ENCODE results near the gene UGT1A1. TPM values are rescaled to one million over a fixed set of nuclear protein-coding genes. Genes with fewer than 3 reads are reported as not detected.

The UGT1A1 gene
- total and polyA plus RNA-seq, 2 donors (not counting 3 experiments of a cell fraction or from before 2014, with no cell fraction given) = not detected

DNA sequence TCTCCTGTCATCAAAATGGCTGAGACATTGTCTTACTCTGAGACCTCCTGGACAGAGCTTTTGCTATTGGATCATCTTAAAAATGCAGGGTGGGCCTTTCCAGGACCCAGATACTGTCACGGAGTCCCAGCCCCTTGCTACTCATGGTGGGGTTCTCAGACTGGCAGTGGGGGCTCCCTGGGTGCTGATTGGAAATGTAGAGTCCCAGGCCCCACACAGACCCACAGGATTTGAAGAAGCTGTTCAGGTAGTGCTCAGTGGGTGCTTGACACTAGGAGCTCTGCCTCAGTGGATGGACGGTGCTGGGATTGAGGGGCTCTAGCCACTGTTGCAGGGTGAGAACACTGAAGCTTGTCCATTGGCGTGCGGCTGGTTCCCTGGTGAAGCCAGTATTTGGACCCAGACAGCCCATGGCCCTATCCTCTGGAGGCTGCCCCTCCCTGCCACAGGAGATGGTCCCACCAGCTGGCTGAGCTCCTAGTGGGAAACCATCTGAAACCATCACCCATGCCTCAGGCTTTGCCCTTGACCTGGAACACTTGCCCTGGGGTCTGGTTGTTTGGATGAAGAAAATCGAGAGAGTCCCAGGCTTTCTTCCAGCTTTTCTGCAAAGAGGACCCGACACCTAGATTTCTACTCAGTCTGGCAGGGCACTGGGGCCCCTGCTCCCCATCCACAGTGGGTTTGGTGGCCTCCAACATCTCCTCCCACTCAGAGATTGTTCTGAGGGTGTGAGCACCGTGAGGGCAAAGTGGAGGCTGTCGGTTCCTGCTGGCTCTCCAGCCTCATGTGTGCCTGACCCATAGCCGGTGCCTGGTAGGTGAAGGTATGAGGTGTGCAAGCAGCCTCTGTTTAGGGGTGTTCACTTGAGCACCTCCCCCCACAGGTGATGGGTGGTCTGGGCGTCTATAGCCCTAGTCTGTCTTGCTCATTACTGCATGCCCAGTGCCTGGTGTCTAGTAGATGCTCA lies 48.2 kb downstream of the UGT1A1 start:
- no peak overlapping the region for H3K4me3 ChIP-seq (replicated peaks in 1 of 3; ENCODE audit: insufficient read depth in 1 of 3, low read depth in 1 of 3, low read length in 3 of 3)
- no peaks in the 10 kb centered on the region for H3K4me1 ChIP-seq (ENCODE audit: control insufficient read depth, extremely low read depth, insufficient read depth, low read length)
- ChIA-PET CTCF (interaction anchor here (1.8 kb wide), 1 partner anchor 359 kb away, joined by 7 read pairs; no protein-coding TSS in a partner anchor), POLR2A (no interaction called here)
- no TSS peak for BruUV-seq (replicated peaks)
- DNase-seq (ENCODE audit: low read depth, low spot score) = no peak
- no peaks in the 10 kb centered on the region for H3K36me3 ChIP-seq (ENCODE audit: control insufficient read depth in 2 of 2, extremely low read depth in 1 of 2, insufficient read depth in 2 of 2, low read length in 2 of 2)
- peaks cover 0 to 1% of the 10 kb centered on the region in 2 experiments for H3K27me3 ChIP-seq (ENCODE audit: control insufficient read depth in 2 of 2, insufficient read depth in 2 of 2, low read length in 2 of 2)
- H4K20me1 ChIP-seq (replicated peaks; ENCODE audit: control insufficient read depth, extremely low read depth, insufficient read depth, low read length) = no peaks in the 10 kb centered on the region
- H3K4me2 ChIP-seq (ENCODE audit: insufficient read depth, low read length) = no peak overlapping the region
- no peak overlapping the region for H2AFZ ChIP-seq (ENCODE audit: low read depth, low read length)
- H3K27ac ChIP-seq (ENCODE audit: insufficient read depth, low read depth, low read length) = no peak overlapping the region
- no peak for FAIRE-seq
- H3K79me2 ChIP-seq (ENCODE audit: control insufficient read depth, insufficient read depth, low read length) = no peaks in the 10 kb centered on the region
- TF ChIP-seq GATA2 (IDR thresholded peaks at IDR 0.05; ENCODE audit: insufficient read depth, insufficient read length, low read depth, low read length) = no peak
- no peak for TF ChIP-seq JUN (IDR thresholded peaks at IDR 0.05; ENCODE audit: borderline replicate concordance, insufficient read depth, insufficient read length, low read depth)
- TF ChIP-seq FOS (IDR thresholded peaks at IDR 0.05; ENCODE audit: borderline replicate concordance, insufficient read depth, low read length) = no peak
- no peak for TF ChIP-seq EZH2 (IDR thresholded peaks at IDR 0.05; ENCODE audit: borderline replicate concordance, low read depth, low read length, severe bottlenecking)
- TF ChIP-seq, protein P1, sequence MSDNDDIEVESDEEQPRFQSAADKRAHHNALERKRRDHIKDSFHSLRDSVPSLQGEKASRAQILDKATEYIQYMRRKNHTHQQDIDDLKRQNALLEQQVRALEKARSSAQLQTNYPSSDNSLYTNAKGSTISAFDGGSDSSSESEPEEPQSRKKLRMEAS (IDR thresholded peaks at IDR 0.05; ENCODE audit: insufficient read depth, insufficient read length) = no peak
- no peak for TF ChIP-seq MYC (IDR thresholded peaks at IDR 0.05; ENCODE audit: low read depth, low read length)
- TF ChIP-seq POLR2AphosphoS5 (IDR thresholded peaks at IDR 0.05; ENCODE audit: insufficient read depth, low read depth, low read length) = no peak
- TF ChIP-seq POLR2A (IDR thresholded peaks at IDR 0.05; ENCODE audit: low read depth, low read length) = no peak
- TF ChIP-seq, protein P2, sequence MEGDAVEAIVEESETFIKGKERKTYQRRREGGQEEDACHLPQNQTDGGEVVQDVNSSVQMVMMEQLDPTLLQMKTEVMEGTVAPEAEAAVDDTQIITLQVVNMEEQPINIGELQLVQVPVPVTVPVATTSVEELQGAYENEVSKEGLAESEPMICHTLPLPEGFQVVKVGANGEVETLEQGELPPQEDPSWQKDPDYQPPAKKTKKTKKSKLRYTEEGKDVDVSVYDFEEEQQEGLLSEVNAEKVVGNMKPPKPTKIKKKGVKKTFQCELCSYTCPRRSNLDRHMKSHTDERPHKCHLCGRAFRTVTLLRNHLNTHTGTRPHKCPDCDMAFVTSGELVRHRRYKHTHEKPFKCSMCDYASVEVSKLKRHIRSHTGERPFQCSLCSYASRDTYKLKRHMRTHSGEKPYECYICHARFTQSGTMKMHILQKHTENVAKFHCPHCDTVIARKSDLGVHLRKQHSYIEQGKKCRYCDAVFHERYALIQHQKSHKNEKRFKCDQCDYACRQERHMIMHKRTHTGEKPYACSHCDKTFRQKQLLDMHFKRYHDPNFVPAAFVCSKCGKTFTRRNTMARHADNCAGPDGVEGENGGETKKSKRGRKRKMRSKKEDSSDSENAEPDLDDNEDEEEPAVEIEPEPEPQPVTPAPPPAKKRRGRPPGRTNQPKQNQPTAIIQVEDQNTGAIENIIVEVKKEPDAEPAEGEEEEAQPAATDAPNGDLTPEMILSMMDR (IDR thresholded peaks at IDR 0.05; ENCODE audit: extremely low read depth in 1 of 2, insufficient read depth in 1 of 2, low read depth in 1 of 2, low read length in 2 of 2) = no peak
- dilution Hi-C loops (cut with MboI; ENCODE audit: extremely low pct_ligation_motif_present, low sequenced_read_pairs) = no loop called here
- no peaks in the 10 kb centered on the region for H3K9me1 ChIP-seq (replicated peaks; ENCODE audit: control insufficient read depth, extremely low read depth, insufficient read depth, low read length)
- no peaks in the 10 kb centered on the region for H3K9me3 ChIP-seq (replicated peaks; ENCODE audit: control insufficient read depth, insufficient read depth, low read length)
- H3K9ac ChIP-seq (replicated peaks; ENCODE audit: extremely low read depth, insufficient read depth, low read length) = no peak overlapping the region
- intact Hi-C loops (cut with micrococcal nuclease) = no loop called here

Data from endothelial cell of umbilical vein (primary cell).